Activated naive CD8-positive, alpha-beta T cell treated with anti-CD3 and anti-CD28 coated beads, Interleukin-2, amount 50 U/mL, for 24 hours (primary cell): ENCODE measurements around the gene CLDND2.

Experiments
- ATAC-seq: fragments of 150-1000 bp; cut with Tn5 transposase; one replicate; pipeline ENCODE4 v1.10.0; 2021
- DNase-seq: peaks from one replicate; pipeline ENCODE4 v3.0.0; 2021
- H3K27ac Mint-ChIP-seq: one replicate; pipeline ENCODE4 v1.8.0; 2021; ENCODE audit warnings: mild to moderate bottlenecking, mixed read lengths
- H3K27me3 Mint-ChIP-seq: one replicate; pipeline ENCODE4 v1.8.0; 2021; ENCODE audit warnings: mixed read lengths
- H3K36me3 Mint-ChIP-seq: one replicate; pipeline ENCODE4 v1.8.0; 2021; ENCODE audit warnings: low read depth, mixed read lengths
- H3K4me1 Mint-ChIP-seq: one replicate; pipeline ENCODE4 v1.8.0; 2021; ENCODE audit warnings: mixed read lengths
- H3K4me3 Mint-ChIP-seq: one replicate; pipeline ENCODE4 v1.8.0; 2021; ENCODE audit warnings: mild to moderate bottlenecking, moderate library complexity, mixed read lengths
- H3K9me3 Mint-ChIP-seq: one replicate; pipeline ENCODE4 v1.8.0; 2021; ENCODE audit warnings: mixed read lengths

CLDND2 gene

DNA sequence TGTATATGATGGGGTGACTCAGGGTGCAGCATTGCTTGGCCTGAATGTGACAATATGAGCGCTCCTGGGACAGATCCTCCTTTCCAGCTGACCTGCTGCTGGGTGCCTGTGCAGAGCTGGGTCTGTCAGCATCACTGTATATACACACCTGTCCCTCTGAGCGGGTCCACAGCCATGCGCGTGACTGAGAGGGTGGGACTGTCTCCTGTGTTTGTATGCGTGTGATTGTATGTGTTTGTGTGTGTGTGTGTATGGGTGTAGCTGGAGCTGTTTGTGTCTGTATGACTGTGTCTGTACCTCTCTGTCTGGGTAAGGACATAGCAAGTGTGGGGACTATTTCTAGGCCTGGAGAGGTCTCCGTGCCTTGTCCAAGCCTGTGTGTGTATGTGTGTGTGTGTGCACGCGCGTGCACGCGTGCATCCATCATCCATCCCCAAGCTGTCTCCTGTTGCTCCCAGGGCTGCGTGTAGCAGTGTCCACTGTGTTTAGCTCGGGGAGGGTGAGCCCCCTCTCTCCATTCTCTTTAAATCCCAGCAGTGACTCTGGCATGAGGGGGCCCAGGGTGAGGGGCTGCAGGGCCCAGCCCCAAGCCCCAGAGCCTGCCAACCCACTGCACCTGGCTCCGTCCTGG lies 49.0 kb downstream of the CLDND2 start:
- Mint-ChIP-seq H3K27me3 (peaks cover 28% of the 10 kb centered on the region), H3K4me3 (no peak overlapping the region), H3K27ac (no peak overlapping the region), H3K4me1 (no peaks in the 10 kb centered on the region), H3K9me3 (peaks cover 5% of the 10 kb centered on the region), H3K36me3 (peaks cover 2% of the 10 kb centered on the region)
- ATAC-seq (no peak), DNase-seq (no peak)

DNA sequence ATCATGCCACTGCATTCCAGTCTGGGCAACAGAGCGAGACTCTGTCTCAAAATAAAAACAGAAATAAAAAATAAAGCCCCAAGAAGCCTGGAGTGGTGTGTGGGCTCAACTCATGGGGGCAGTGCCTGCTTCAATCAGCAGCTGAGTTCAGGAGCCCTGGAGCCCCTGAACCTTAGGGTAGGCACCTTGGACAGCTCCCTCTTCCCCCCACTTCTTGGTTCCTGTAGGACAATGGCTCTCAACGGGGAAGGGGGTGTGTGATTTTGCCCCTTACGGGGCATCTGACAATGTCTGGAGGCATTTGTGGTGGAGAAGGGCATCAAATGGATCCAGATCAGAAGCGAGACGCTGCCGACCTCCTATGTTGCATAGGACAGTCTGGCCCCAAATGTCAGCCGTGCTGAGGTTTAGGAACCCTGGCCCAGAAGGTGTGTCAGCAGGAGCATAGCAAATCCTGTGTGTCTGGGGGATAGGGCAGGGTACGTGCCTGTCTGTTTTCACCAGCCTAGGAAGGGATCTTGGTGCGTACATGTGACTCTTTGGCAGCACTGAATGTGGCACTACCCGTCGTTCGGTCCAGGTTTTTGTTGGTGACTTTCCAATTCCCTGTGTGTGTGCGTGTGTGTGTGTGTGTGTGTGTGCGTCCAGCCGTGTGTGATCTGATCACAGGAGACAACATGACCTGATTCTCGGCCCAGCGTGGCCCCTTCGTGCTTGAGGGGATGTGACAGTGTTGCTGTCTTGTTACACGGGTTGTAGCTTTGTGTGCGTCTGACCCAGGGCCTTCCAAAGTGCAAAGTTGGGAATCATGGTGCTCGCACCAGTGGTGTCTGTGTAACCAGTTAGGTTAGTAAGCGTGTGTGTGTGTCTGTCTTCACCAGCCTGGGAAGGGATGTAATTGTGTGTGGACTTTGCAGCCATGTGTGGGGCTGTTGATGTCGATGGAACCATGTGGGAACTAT lies 49.8 kb downstream of the CLDND2 start:
- Mint-ChIP-seq H3K4me3 (no peak overlapping the region), H3K27me3 (peaks cover 29% of the 10 kb centered on the region), H3K36me3 (peaks cover 2% of the 10 kb centered on the region)

DNA sequence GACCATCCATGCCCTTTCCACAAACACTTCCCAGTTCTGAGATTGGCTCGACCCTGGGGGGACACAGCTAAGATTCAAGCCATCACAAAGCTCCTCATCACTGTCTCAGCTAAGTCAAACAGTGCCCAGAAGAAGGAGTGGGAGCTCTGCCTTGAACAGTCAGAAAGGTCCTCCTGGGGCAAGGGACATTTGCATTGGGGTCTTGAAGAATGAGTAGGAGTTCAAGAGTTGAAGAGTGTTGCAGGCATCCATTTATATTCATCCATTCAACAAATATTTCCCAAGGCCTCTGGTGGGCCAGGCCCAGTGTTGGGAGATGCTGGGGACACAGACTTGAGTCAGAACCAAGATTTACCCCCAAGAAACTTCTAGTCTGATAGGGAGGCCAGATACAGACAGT lies 50.8 kb downstream of the CLDND2 start:
- H3K9me3 Mint-ChIP-seq: peaks cover 8% of the 10 kb centered on the region
- H3K27me3 Mint-ChIP-seq: peaks cover 30% of the 10 kb centered on the region
- H3K4me3 Mint-ChIP-seq: no peak overlapping the region
- no peak for DNase-seq
- ATAC-seq: no peak
- H3K4me1 Mint-ChIP-seq: no peaks in the 10 kb centered on the region
- peaks cover 2% of the 10 kb centered on the region for H3K36me3 Mint-ChIP-seq
- H3K27ac Mint-ChIP-seq: no peak overlapping the region

More for the DNA sequence above, 49.8 kb downstream of the CLDND2 start:
- Mint-ChIP-seq H3K9me3 (peaks cover 8% of the 10 kb centered on the region), H3K27ac (no peak overlapping the region), H3K4me1 (no peaks in the 10 kb centered on the region)
- DNase-seq: no peak
- no peak for ATAC-seq

DNA sequence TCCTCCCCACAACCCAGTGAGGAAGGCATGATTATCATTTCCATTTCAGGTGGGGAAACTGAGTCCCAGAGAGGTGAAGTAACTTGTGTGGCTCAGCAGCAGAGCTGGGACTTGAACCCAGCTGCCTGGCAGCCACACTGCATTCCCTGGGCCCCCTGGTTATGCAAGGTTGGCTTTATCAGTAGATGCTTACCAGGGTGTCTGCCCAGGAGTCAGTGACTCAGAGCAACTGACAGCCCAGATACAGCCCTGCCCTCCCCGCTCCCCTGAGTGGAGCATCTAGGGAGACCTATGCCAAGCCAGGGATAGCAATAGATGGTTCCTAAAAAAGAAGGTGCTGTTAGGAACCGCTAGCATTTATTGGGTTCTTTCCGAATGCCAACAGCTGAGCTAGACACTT lies 51.4 kb downstream of the CLDND2 start:
- peaks cover 8% of the 10 kb centered on the region for H3K9me3 Mint-ChIP-seq
- no peak overlapping the region for H3K4me3 Mint-ChIP-seq
- peaks cover 2% of the 10 kb centered on the region for H3K36me3 Mint-ChIP-seq
- H3K27ac Mint-ChIP-seq: no peak overlapping the region
- DNase-seq (no peak), ATAC-seq (no peak)
- H3K4me1 Mint-ChIP-seq: no peaks in the 10 kb centered on the region
- H3K27me3 Mint-ChIP-seq: peaks cover 26% of the 10 kb centered on the region
